Thyroid gland (tissue), 4 donors: Measurements from ENCODE around the gene KIAA0408.

Experiments used
- POLR2A ChIP-seq, 2 donors: fragments of 450-650 bp; IDR thresholded peaks; one replicate each; pipeline ENCODE4 v1.6.1; 2017; ENCODE audit warnings: antibody characterized with exemption in 2 of 2, mild to moderate bottlenecking in 2 of 2, moderate library complexity in 1 of 2
- TF ChIP-seq, protein P1 (sequence below), 6 experiments: fragments of 200-600 bp in 3 of 6; fragments of 450-650 bp in 3 of 6; sonication (generic) in 3 of 6; IDR thresholded peaks; one replicate each; pipeline ENCODE4 v1.5.1; 2016 to 2019; ENCODE audit warnings: antibody characterized with exemption in 6 of 6, mild to moderate bottlenecking in 2 of 6, inconsistent platforms in 1 of 6, moderate library complexity in 1 of 6

- TF ChIP-seq, protein P1, sequence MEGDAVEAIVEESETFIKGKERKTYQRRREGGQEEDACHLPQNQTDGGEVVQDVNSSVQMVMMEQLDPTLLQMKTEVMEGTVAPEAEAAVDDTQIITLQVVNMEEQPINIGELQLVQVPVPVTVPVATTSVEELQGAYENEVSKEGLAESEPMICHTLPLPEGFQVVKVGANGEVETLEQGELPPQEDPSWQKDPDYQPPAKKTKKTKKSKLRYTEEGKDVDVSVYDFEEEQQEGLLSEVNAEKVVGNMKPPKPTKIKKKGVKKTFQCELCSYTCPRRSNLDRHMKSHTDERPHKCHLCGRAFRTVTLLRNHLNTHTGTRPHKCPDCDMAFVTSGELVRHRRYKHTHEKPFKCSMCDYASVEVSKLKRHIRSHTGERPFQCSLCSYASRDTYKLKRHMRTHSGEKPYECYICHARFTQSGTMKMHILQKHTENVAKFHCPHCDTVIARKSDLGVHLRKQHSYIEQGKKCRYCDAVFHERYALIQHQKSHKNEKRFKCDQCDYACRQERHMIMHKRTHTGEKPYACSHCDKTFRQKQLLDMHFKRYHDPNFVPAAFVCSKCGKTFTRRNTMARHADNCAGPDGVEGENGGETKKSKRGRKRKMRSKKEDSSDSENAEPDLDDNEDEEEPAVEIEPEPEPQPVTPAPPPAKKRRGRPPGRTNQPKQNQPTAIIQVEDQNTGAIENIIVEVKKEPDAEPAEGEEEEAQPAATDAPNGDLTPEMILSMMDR (IDR thresholded peaks at IDR 0.05) = no peak
- no peak for TF ChIP-seq POLR2A (IDR thresholded peaks at IDR 0.05)
Observed at GRCh38 chr6:127483399-127484055, 24.3 kb upstream of the KIAA0408 start.
